Amniotic stem cell (primary cell): ENCODE data around the gene OSBPL3.
A peak's percentile ranks its signal among the peaks of the same experiment; 100 is the strongest.

Experiments used
- DNase-seq: peaks from one replicate; lab custom pipeline; 2025; lab: John Stamatoyannopoulos, UW

OSBPL3 gene

GRCh38 chr7:24955313-24955712 lies 24.7 kb downstream of the OSBPL3 start:
- DNase-seq, result no peak

DNA sequence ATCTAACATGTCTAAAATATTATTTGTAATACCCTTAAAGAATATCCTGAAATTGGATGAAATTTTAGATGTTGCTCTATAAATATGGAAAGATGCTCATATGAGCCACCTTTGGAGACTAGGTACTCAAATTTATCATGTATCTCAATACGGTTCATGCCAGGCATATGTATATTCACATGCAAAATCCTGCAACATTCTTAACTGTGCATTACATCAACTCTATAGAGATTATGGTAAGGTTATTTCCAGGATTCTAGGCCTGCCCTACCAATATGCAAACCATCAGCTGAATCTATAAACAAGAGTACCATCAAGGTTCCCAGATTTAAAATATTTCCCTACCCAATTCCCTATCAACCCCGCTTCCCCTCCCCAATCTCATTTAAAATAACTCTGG lies 27.5 kb downstream of the OSBPL3 start:
- no peak for DNase-seq

DNA sequence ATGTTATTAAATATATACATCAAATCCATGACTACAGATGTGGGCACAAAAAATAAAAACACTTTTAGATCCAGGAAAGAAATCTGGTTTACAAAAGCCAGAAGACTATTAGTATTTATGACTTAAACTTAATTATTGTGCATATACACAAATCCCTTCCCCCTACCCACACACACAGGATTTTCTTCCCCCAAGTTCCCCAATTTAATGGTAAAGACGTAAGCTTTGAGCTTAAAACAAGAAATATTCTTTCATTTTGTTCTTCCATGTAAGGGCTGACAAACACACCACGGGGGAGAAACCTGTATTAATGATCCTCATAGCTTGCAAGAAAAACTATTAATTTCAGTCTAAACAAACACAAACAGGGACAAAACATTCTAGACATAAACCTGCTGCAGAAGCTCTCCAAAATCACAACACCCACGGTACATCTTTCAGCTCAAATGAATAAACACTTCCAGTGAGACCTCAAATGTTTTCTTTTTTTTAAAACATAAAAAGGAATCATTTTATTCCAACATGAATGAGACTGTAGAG lies 28.5 kb downstream of the OSBPL3 start:
- DNase-seq, result no peak

DNA sequence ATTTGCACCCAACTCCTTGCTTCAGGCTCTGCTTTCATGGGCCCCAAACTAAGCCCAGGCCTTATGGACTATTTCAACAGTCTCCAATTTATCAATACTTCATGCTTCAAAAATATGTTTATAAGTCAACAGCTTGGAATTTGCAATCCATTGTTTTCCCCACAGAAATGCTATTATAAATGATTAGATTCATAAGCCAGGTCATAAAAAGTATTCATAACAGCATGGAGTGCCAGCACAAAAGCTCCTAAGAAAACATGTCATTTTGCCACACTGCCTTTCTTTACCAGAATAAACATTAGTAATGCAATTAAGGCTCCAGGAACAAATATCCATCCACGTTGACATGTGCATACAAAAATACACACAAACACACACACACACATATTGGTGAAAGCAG lies 30.1 kb downstream of the OSBPL3 start:
- DNase-seq, result no peak

DNA sequence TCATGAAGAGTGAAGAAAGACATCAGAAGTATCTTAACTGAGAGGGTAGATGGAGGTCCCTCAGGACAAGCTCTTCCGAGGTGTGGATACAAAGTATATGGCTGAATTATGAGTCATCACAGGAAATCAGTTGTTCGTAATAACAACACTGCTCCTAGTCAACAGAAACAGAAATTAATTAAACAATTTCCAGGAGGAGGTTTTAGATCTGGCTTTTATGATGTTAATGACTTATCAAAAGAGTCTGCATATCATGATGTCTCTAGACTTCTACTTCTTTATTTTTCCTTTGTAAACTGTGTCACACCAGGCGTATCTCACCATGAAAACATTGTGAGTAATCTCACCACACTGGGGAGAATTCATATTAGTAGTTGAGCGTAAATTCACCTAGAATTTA lies 31.2 kb downstream of the OSBPL3 start:
- DNase-seq, result no peak

DNA sequence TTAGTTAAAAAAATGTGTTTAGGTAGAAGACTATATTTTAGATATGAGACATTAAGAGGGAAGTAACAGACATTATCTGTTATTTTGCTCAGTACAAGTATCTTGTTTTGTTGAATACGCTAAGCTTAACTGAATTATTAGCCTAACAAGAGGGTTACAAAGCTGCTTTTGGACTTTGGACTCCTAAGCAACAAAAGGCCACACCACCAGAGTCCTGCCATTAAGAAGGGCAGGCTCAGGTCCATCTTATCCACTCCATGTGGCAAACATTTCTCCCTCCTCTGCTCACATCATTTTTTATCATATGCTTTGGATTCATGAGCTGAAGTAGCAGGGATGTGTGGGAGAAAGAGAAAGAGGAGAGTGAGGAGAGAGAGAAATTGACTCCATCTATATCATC lies 33.5 kb downstream of the OSBPL3 start:
- DNase-seq, result no peak

DNA sequence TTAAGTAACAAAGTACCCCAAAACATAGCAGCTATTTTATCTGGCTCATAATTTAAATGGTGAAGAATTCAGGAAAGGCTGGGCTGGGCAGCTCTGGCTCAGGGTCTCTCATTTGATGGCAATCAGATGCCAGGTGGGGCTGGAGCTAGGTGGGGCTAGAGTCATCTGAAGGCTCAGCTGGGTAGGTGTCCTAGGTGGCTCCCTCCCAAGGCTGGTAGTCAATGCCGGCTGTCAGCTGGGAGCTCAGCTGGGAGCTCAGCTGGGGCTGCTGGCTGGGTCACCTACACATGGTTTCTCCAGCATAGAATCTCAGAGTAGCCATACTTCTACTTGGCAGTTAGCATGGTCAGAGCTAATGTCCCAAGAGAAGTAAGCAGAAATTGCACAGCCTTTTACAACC lies 34.1 kb downstream of the OSBPL3 start:
- DNase-seq, result no peak

- DNase-seq, result no peak
Measured at GRCh38 chr7:24943096-24943948, 36.7 kb downstream of the OSBPL3 start.

GRCh38 chr7:24942226-24942625 lies 37.8 kb downstream of the OSBPL3 start:
- no peak for DNase-seq

GRCh38 chr7:24939416-24939815 lies 40.6 kb downstream of the OSBPL3 start:
- DNase-seq, result no peak

DNA sequence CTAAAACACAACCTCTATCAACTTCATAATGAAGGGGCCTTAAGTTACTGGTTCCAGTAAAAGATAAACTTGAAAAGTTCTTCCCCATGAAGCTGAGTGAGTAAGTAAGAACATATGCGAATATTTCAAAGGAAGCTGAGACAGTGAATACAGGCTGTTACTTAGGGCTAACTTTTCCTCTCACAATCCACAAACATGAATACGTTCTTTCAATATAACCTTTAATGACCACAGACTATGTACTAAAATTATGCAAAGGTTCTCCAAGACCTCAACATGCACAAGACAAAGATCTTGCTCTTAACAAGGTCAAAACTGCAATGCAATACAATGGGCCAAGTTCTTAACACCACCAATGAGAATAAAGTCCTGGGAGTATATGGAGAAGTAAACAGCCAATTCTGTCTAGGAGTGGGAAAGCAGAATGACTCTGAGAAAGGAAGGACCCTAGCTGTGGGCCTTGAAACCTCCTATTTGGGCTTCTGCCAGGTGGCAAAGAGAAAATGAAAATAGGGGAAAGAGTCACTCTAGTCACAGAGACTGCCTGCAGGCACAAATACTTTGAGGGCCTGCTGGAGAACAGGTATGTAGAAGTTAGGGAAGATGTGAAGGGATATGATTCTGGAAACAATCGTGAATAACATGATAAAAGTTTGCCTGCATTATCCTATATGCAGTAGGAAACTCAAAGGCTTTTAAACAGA lies 43.7 kb downstream of the OSBPL3 start:
- DNase-seq, result no peak

- DNase-seq, result no peak
Measured at GRCh38 chr7:24933298-24933697, 46.7 kb downstream of the OSBPL3 start.

DNA sequence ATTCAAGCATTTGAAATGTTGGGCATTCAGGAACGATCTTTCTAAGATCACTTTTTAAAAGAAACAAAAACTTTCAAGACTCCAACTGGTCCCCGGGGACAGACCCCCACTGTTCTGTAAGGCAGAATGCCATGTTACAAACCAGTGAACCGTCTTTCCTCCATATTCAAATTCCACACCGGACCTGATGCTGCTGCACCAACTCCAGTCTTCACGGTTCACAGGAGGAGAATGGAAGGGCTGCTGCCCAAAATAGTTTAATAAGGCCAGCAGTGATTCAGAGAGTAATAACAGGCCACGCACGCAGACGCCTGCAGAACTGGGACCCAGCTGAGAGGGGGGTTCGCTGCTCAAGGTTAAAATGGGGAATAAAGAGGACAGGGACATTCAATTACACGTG lies 47.2 kb downstream of the OSBPL3 start:
- no peak for DNase-seq

DNA sequence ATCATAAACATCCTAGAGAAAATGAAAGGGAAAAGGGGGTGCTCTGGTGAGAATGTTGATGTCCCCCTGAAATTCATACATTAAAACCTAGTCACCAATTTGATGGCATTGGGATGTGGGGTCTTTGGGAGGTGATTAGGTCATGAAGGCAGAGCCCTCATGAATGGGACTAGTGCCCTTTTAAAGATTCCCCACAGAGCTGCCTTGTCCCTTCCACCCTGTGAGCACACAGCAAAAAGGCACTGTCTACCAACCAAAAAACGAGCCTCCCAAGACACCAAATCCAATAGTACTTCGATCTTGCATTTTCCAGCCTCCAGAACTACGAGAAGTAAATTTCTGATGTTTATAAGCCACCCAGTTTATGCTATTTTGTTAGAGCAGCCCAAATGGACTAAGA lies 47.6 kb downstream of the OSBPL3 start:
- DNase-seq, result no peak

DNA sequence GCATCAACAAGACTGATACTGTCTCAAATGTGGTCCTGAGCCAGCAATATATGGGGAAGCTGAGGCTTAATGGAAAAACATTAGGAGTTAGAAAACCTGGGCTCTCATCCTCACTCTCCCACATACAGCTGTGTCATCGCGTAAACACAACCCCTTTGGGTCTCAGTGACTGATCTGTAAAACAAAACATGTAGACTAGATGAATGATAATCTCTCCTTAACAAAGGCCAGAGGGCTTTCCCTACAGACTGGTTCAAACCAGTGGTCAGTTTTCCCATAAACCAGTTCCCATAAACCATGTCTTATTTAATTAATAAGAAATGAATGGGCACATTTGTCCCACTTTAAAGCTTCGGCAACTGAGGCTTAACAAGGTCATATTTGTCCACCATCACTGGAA lies 48.1 kb downstream of the OSBPL3 start:
- no peak for DNase-seq

DNA sequence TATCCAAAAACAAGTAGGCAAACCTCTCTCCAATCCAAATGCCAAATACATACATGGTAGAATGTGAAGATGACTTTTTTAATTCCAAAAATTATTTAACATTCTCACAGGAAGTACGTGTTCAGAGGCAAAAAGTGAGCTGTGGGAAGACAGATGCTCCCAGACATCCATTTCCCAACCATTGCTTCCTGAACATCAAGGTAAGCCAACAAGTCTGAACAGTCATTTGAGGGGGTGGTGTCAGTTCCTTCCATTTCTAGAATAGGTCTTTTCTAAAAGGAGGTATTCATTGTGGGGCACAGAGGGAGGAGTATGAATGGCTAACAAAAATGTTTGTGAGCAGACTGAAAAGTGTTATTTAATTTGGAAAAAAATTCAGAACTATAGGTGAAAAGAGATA lies 49.1 kb downstream of the OSBPL3 start:
- DNase-seq, result no peak

GRCh38 chr7:24926623-24927524 lies 53.1 kb downstream of the OSBPL3 start:
- peak; percentile 63 for DNase-seq

- DNase-seq, result no peak
Measured at GRCh38 chr7:24924375-24924774, 55.6 kb downstream of the OSBPL3 start.

DNA sequence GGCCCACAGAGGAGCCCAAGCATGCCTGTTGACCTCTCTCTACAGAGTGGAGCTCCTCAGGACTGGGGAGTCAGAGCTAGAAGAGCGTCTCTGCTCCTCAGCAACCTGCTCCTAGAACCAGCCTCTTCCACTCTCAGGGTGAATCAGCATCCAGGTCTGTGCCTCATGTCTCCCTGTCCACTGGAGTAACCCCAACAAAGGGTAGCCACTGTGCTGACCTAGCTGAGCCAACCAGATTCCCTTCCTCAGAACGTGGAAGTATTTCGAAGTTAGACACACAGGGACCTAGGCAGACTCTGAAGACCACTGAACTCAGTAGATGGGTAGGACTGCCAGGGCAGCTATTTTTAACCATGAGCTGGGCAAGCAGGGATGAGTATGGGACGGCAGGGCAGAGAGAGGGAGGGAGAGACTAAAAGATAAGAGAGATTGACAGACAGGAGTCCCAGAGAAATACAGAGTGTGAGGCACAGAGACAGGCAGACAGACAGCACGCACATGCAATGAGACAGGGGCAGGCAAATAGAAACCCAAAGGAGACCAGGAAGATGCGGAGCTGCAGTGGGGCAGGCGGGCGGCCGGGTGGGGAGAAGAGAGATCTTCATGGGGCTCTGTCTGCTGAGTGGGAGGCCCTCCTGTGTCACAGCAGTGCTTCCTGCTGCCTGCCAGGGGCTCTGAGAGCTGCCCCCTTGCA lies 56.7 kb downstream of the OSBPL3 start:
- no peak for DNase-seq

DNA sequence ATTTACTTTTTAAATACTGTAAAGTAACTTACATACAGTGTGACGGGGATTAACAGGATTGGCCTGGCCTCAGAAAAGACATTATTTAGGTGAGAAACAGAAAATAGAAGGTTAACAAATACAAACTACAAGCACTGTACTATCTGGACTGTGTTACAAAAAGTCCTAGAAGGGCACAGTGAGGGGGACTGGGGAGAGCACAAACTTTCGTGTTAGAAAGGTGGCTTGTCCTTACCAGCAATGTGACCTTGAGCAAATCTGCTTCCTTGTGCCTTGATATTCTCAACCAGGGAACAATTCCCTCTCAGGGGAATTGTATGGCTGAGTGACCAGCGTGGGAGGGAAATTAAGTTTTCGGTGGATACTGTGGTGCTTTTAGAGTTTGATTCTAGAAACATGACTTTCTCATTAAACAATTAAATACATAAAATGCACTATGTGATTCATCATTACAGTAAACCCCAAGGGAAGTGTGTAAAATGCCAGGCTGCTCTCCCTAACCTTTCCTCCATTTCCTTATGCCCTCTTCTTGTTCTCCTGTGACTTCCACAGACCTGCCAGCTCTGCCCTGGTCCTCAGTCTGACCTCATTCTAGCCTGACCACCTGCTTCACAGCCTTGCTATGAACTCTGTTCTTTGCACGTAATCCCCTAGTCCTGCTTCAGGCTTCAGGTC lies 57.7 kb downstream of the OSBPL3 start:
- DNase-seq, result no peak

DNA sequence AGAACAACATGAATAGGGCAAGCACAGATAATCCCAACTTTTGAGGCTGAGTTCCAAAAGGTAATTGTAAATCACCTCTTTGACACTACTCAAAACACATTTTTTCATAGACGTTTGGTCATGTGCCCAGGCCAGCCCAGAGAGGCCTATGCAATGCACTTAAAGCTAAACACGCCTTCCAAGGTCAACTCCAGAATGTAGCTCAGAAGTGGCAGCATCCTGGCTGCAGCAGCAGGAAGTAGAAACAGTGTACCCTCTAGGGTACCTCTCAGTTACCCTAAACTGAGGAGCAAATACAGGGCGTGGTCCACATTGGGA lies 58.7 kb downstream of the OSBPL3 start:
- no peak for DNase-seq
